Pancreas (tissue), 10 donors: Measurements from ENCODE around the gene TGM2. TPM values are rescaled to one million over a fixed set of nuclear protein-coding genes. Genes with fewer than 3 reads are reported as not detected.

ENCODE experiments used
- ATAC-seq, 4 donors: fragments of 200-7000 bp; cut with Tn5 transposase; one replicate each; pipeline versions ENCODE4 v1.8.0 to v1.9.1; 2020; ENCODE audit warnings: mild to moderate bottlenecking in 4 of 4, moderate library complexity in 4 of 4
- DNase-seq, 6 donors: peaks; one replicate each; pipeline ENCODE4 v3.0.0-alpha.2; 2020
- FAIRE-seq: peaks from 2 replicates; lab custom pipeline; 2012; peaks lifted over from hg19 to GRCh38; lab: Jason Lieb, UNC
- H3K27ac ChIP-seq, 4 donors: fragments of 200-600 bp; sonication (generic); 1 replicate in 3 of 4; 2 replicates in 1 of 4; pipeline versions ENCODE4 v1.5.0 to v1.8.0; 2020
- H3K27me3 ChIP-seq, 4 donors: fragments of 200-600 bp; one replicate each; pipeline ENCODE4 v1.8.0; 2021
- H3K36me3 ChIP-seq, 3 donors: fragments of 200-600 bp; sonication (generic) in 1 of 3; one replicate each; pipeline versions ENCODE4 v1.5.0 to v1.8.0; 2020 to 2021
- H3K4me1 ChIP-seq, 3 donors: fragments of 200-600 bp; one replicate each; pipeline ENCODE4 v1.8.0; 2021
- H3K4me3 ChIP-seq, 4 donors: fragments of 200-600 bp; sonication (generic) in 2 of 4; one replicate each; pipeline versions ENCODE4 v1.5.0 to v1.8.0; 2020 to 2021
- H3K9me3 ChIP-seq, 4 donors: fragments of 200-600 bp; one replicate each; pipeline ENCODE4 v1.8.0; 2021
- WGBS, 2 donors: extraction: QIAGEN DNeasy Blood & Tissue Kit; methylation state at CpG; one replicate each; pipeline ENCODE4 v1.1.7; 2013; 5-methylcytosine and 5-hydroxymethylcytosine counted together
- intact Hi-C, 3 donors: fragments of 100-400 bp; cut with DNase I; formaldehyde crosslinking; loops; one replicate each; pipeline versions ENCODE4 v1.11.1 to v1.14.2; 2022
- polyA plus RNA-seq, 2 donors: library from polyadenylated mRNA; stranded (reverse); fragments of 200-250 nt; gene quantifications; one replicate each; pipeline ENCODE4 v1.2.3, GENCODE V29; 2013
- total RNA-seq, 6 donors: library from RNA; stranded (reverse); fragmentation: NEBNext Ultra II Directional in 4 of 6; extraction: Animal tissue kit (Norgen Biotek cat#: 25700) in 4 of 6; gene quantifications; one replicate each; pipeline versions ENCODE4 v1.2.1 to v1.2.4, GENCODE V29; 2021 to 2023
- TF ChIP-seq, protein P1 (sequence below), 4 donors: fragments of 200-600 bp; sonication (generic) in 3 of 4; IDR thresholded peaks; one replicate each; pipeline versions ENCODE4 v1.5.0 to v1.8.0; 2021; ENCODE audit warnings: antibody characterized with exemption in 4 of 4
- donor health status: healthy with polysubstance abuse.
- donor health status: DM: no; HTN: no; CAD: no; lungs with moderate emphysema.
- donor health status: DM: no; HTN: no; CAD: no.
- donor health status: control.
- donor health status: control.
- donor health status: Bipolar disorder and iron deficiency.
- donor health status: DM: yes; HTN: yes; CAD: no.
- donor health status: DM: no; HTN: no; CAD: no.
- donor health status: DM: no; HTN: no; CAD: no.
- donor health status: DM: yes; HTN: yes; CAD: no.

The TGM2 gene
- total and polyA plus RNA-seq, 8 donors: 3.7 to 92.6 (median 10.8) TPM

- TF ChIP-seq, protein P1, sequence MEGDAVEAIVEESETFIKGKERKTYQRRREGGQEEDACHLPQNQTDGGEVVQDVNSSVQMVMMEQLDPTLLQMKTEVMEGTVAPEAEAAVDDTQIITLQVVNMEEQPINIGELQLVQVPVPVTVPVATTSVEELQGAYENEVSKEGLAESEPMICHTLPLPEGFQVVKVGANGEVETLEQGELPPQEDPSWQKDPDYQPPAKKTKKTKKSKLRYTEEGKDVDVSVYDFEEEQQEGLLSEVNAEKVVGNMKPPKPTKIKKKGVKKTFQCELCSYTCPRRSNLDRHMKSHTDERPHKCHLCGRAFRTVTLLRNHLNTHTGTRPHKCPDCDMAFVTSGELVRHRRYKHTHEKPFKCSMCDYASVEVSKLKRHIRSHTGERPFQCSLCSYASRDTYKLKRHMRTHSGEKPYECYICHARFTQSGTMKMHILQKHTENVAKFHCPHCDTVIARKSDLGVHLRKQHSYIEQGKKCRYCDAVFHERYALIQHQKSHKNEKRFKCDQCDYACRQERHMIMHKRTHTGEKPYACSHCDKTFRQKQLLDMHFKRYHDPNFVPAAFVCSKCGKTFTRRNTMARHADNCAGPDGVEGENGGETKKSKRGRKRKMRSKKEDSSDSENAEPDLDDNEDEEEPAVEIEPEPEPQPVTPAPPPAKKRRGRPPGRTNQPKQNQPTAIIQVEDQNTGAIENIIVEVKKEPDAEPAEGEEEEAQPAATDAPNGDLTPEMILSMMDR (IDR thresholded peaks at IDR 0.05): no peak
- peak in 1 of 6 donors; percentile 51 for DNase-seq
- H3K4me1 ChIP-seq: no peaks in the 10 kb centered on the region
- H3K27ac ChIP-seq: peak overlapping the region in 1 of 4 donors; percentile 17
- peak in 2 of 4 donors; percentile 11 to 23 for ATAC-seq
- H3K36me3 ChIP-seq: no peaks in the 10 kb centered on the region
- WGBS, 2 donors: 52 to 57% methylated on average over 7 of the region's 7 CpGs
- FAIRE-seq: no peak
- no peaks in the 10 kb centered on the region for H3K9me3 ChIP-seq
- no peak overlapping the region for H3K4me3 ChIP-seq
- no peaks in the 10 kb centered on the region for H3K27me3 ChIP-seq
- intact Hi-C loops: loop anchor here in 1 of 3 donors (5.0 kb wide), 1 partner anchor 96 kb away; no protein-coding TSS in a partner anchor
Measured at GRCh38 chr20:38167851-38168760, 3.0 kb upstream of the TGM2 start.

DNA sequence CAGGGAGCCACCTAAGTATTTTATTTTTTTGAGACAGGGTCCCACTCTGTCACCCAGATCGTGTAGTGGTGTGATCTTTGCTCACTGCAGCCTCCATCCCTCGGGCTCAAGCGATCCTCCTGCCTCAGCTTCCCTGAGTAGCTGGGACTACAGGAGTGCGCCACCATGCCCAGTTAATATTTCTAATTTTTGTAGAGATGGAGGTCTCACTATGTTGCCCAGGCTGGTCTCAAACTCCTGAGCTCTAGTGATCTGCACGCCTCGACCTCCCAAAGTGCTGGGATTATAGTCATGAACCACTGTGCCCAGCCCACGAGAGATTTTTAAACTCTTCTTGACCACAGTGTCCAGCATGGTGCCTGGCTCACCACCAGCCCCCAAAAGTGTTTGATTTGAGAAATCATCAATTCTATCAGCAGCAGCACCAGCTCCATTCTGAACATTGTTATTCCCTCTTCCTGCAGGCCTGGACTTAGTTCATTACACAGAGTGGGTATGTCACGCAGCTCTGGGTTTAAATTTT lies 2.3 kb upstream of the TGM2 start:
- Histone ChIP-seq H3K9me3 (no peaks in the 10 kb centered on the region), H3K27ac (no peak overlapping the region), H3K36me3 (no peaks in the 10 kb centered on the region), H3K4me1 (no peaks in the 10 kb centered on the region), H3K27me3 (no peaks in the 10 kb centered on the region), H3K4me3 (no peak overlapping the region)
- DNase-seq: peak in 1 of 6 donors; percentile 5
- no peak for ATAC-seq
- WGBS, 2 donors: 75 to 86% methylated on average over 8 of the region's 8 CpGs
- intact Hi-C loops: loop anchor here in 1 of 3 donors (5.0 kb wide), 1 partner anchor 95 kb away; no protein-coding TSS in a partner anchor
- TF ChIP-seq, protein P1 (IDR thresholded peaks at IDR 0.05): no peak
- FAIRE-seq: no peak

DNA sequence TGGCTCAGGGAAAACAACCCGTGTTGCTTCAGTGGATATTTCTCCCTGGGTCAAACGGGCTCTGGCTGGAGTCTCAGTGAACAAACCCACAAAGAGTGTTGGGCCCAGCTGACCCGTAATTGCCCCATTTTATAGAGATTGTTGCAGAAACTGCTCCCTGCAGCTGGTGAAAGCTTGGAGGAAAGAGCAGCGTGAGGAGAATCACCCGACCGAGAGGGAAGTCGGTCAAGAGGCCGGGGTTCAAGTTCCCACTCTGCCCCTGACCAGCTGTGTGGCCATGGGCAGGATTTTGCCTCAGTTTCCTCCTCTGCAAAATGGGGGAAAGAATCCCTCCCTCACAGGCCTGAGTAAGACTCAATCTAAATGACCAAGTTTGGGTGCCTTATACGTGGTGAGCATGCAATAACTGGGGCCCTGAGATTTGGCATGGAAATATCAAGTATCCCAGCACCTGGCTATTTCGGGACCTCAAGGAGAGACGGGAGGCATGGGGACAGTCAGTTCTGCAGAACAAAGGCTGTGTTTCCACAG lies 1.7 kb upstream of the TGM2 start:
- Histone ChIP-seq H3K9me3 (no peaks in the 10 kb centered on the region), H3K27ac (no peak overlapping the region), H3K4me3 (no peak overlapping the region), H3K27me3 (no peaks in the 10 kb centered on the region), H3K36me3 (no peaks in the 10 kb centered on the region), H3K4me1 (no peaks in the 10 kb centered on the region)
- DNase-seq: peak in 1 of 6 donors; percentile 24
- no peak for FAIRE-seq
- ATAC-seq: no peak
- intact Hi-C loops: loop anchor here in 1 of 3 donors (5.0 kb wide), 1 partner anchor 94 kb away; no protein-coding TSS in a partner anchor
- TF ChIP-seq, protein P1 (IDR thresholded peaks at IDR 0.05): no peak
- 74 to 83% methylated on average over 11 of the region's 11 CpGs for WGBS, 2 donors

GRCh38 chr20:38165966-38166702 lies 1.1 kb upstream of the TGM2 start:
- peak in 1 of 6 donors; percentile 52 for DNase-seq
- FAIRE-seq: no peak
- TF ChIP-seq, protein P1 (IDR thresholded peaks at IDR 0.05): no peak
- no peaks in the 10 kb centered on the region for H3K36me3 ChIP-seq
- 78 to 82% methylated on average over 11 of the region's 11 CpGs for WGBS, 2 donors
- intact Hi-C loops: loop anchor here in 1 of 3 donors (5.0 kb wide), 1 partner anchor 94 kb away; no protein-coding TSS in a partner anchor
- H3K9me3 ChIP-seq: no peaks in the 10 kb centered on the region
- H3K27ac ChIP-seq: no peak overlapping the region
- H3K4me3 ChIP-seq: no peak overlapping the region
- no peak for ATAC-seq
- H3K4me1 ChIP-seq: no peaks in the 10 kb centered on the region
- H3K27me3 ChIP-seq: no peaks in the 10 kb centered on the region
